ENCODE results near the gene SKIDA1. TPM values are rescaled to one million over a fixed set of nuclear protein-coding genes. Genes with fewer than 3 reads are reported as not detected.

The SKIDA1 gene
- total RNA-seq, 1 experiment from 2014 or later = 5.0 TPM

DNA sequence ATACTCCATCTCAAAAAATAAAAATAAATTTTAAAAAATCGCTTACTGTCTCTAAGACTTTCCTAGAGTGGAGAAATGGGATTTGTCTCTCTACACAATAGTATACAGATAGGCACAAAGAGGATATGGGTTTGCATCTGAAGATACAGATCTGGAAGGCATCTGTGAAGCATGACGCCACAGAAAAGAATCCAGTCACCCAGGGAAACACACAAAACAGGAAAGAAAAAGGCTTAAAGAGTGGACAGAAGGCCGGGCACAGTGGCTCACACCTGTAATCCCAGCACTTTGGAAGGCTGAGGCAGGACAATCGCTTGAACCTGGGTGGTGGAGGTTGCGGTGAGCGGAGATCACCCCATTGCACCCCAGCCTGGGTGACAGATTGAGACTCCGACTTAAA is 61.3 kb downstream of the SKIDA1 start:
- in situ Hi-C loops (cut with HindIII; ENCODE audit: low pct_unique_long_range_greater_than_20kb, low sequenced_read_pairs) = no loop called here
- DNase-seq (ENCODE audit: low read depth) = no peak

Other genes with a start within 250 kb of the SKIDA1 start
- gene MLLT10, start 8.6 kb upstream of the SKIDA1 start, total RNA-seq (2014; rRNA removed; shearing (Covaris generic); ENCODE audit: low replicate concordance) = 18.9 and 30.5 TPM in 2 replicates